ENCODE measurements around the gene ABCF2. TPM values are rescaled to one million over a fixed set of nuclear protein-coding genes. Genes with fewer than 3 reads are reported as not detected.

ABCF2 gene
- polyA plus RNA-seq, 1 of the 3 experiments (the other 2 are of a cell fraction) = 75.4 TPM

- H3K27ac ChIP-seq (ENCODE audit: low read depth in 2 of 2, low read length in 1 of 2) = no peak overlapping the region
- POLR2A ChIA-PET = interaction anchor here (1.6 kb wide), 1 partner anchor 14 kb away, joined by 7 read pairs; no protein-coding TSS in a partner anchor
Observed at GRCh38 chr7:151260471-151260870, 33.5 kb upstream of the ABCF2 start.

GRCh38 chr7:151257990-151258389 lies 31.0 kb upstream of the ABCF2 start:
- POLR2A ChIA-PET = no interaction called here
- Histone ChIP-seq H3K4me2 (no peak overlapping the region), H3K27ac (ENCODE audit: low read depth in 2 of 2, low read length in 1 of 2) (no peak overlapping the region), H3K4me1 (ENCODE audit: control insufficient read depth in 1 of 2, insufficient read depth in 2 of 2, low read depth in 1 of 2, low read length in 1 of 2) (peaks cover 0 to 17% of the 10 kb centered on the region in 2 experiments; a peak in 1 of 4 replicates), H3K36me3 (replicated peaks in 1 of 2; ENCODE audit: control insufficient read depth in 1 of 2, insufficient read depth in 2 of 2, low read length in 1 of 2) (no peaks in the 10 kb centered on the region), H3K9ac (no peak overlapping the region), H3K9me3 (no peaks in the 10 kb centered on the region), H3K27me3 (ENCODE audit: insufficient read depth) (no peaks in the 10 kb centered on the region), H3K79me2 (ENCODE audit: insufficient read depth) (no peaks in the 10 kb centered on the region), H3F3A (replicated peaks; ENCODE audit: insufficient read depth) (no peaks in the 10 kb centered on the region), H3K4me3 (ENCODE audit: low read depth in 2 of 2, low read length in 1 of 2) (no peak overlapping the region), H2AFZ (ENCODE audit: low read depth) (no peak overlapping the region), H4K20me1 (ENCODE audit: insufficient read depth) (no peaks in the 10 kb centered on the region), H3K9me2 (no peaks in the 10 kb centered on the region)
- DNase-seq = no peak
- 93% methylated on average over 7 of the region's 7 CpGs for WGBS (ENCODE audit: low lambda C conversion rate)
- CTCF ChIA-PET = interaction anchor here (1.3 to 4.5 kb wide), 3 partner anchors 12 to 51 kb away, joined by 4 to 21 read pairs (median 4); no protein-coding TSS in a partner anchor
- no peak for TF ChIP-seq JUND (IDR thresholded peaks at IDR 0.05)
- no peak for TF ChIP-seq CTCF (IDR thresholded peaks at IDR 0.05)
- TF ChIP-seq ELF1 (IDR thresholded peaks at IDR 0.05) = no peak
- TF ChIP-seq FOXM1 (IDR thresholded peaks at IDR 0.05; ENCODE audit: low read depth) = no peak
- no peak for TF ChIP-seq RXRA (IDR thresholded peaks at IDR 0.05; ENCODE audit: borderline replicate concordance, low read depth)
- no peak for TF ChIP-seq MAX (IDR thresholded peaks at IDR 0.05; ENCODE audit: low read depth)
- no peak for TF ChIP-seq RFX5 (IDR thresholded peaks at IDR 0.05; ENCODE audit: low read length)
- no peak for TF ChIP-seq GATA2 (CRISPR knock-in tag; IDR thresholded peaks at IDR 0.05)
- TF ChIP-seq EP300 (IDR thresholded peaks at IDR 0.05; ENCODE audit: borderline replicate concordance in 1 of 2, low read depth in 1 of 2, low read length in 1 of 2) = no peak
- TF ChIP-seq SMC3 (IDR thresholded peaks at IDR 0.05; ENCODE audit: low read depth, low read length) = no peak
- no peak for TF ChIP-seq RAD21 (IDR thresholded peaks at IDR 0.05; ENCODE audit: low read length)
- TF ChIP-seq GABPA (IDR thresholded peaks at IDR 0.05; ENCODE audit: low read depth) = no peak

More at GRCh38 chr7:151260471-151260870, 33.5 kb upstream of the ABCF2 start:
- H3K79me2 ChIP-seq (ENCODE audit: insufficient read depth) = no peaks in the 10 kb centered on the region
- no peaks in the 10 kb centered on the region for H4K20me1 ChIP-seq (ENCODE audit: insufficient read depth)
- H3K27me3 ChIP-seq (ENCODE audit: insufficient read depth) = no peaks in the 10 kb centered on the region
- CTCF ChIA-PET = interaction anchor here (0.7 to 3.7 kb wide), 6 partner anchors 13 to 43 kb away, joined by 3 to 16 read pairs (median 6); no protein-coding TSS in a partner anchor
- H3K9me3 ChIP-seq = no peaks in the 10 kb centered on the region
- no peak overlapping the region for H3K4me3 ChIP-seq (ENCODE audit: low read depth in 2 of 2, low read length in 1 of 2)
- H3K36me3 ChIP-seq (replicated peaks in 1 of 2; ENCODE audit: control insufficient read depth in 1 of 2, insufficient read depth in 2 of 2, low read length in 1 of 2) = no peaks in the 10 kb centered on the region
- no peak for DNase-seq
- no peaks in the 10 kb centered on the region for H3K9me2 ChIP-seq
- H3F3A ChIP-seq (replicated peaks; ENCODE audit: insufficient read depth) = no peaks in the 10 kb centered on the region
- H2AFZ ChIP-seq (ENCODE audit: low read depth) = no peak overlapping the region
- H3K9ac ChIP-seq = no peak overlapping the region
- WGBS (ENCODE audit: low lambda C conversion rate) = 88% methylated on average over 11 of the region's 11 CpGs
- H3K4me1 ChIP-seq (ENCODE audit: control insufficient read depth in 1 of 2, insufficient read depth in 2 of 2, low read depth in 1 of 2, low read length in 1 of 2) = peaks cover 0 to 14% of the 10 kb centered on the region in 2 experiments; a peak in 1 of 4 replicates
- TF ChIP-seq MXI1 (IDR thresholded peaks at IDR 0.05; ENCODE audit: low read depth, low read length) = no peak
- TF ChIP-seq FOXM1 (IDR thresholded peaks at IDR 0.05; ENCODE audit: low read depth) = no peak
- TF ChIP-seq EZH2phosphoT487 (IDR thresholded peaks at IDR 0.05; ENCODE audit: borderline replicate concordance, low read depth) = no peak
- no peak for TF ChIP-seq ZBTB33 (IDR thresholded peaks at IDR 0.05; ENCODE audit: borderline replicate concordance, low read depth)
- TF ChIP-seq MEF2A (IDR thresholded peaks at IDR 0.05; ENCODE audit: borderline replicate concordance, low read depth) = no peak
- TF ChIP-seq RCOR1 (IDR thresholded peaks at IDR 0.05; ENCODE audit: low read length) = no peak
- no peak for TF ChIP-seq RXRA (IDR thresholded peaks at IDR 0.05; ENCODE audit: borderline replicate concordance, low read depth)
- no peak for TF ChIP-seq JUND (IDR thresholded peaks at IDR 0.05)
- TF ChIP-seq TEAD4 (IDR thresholded peaks at IDR 0.05; ENCODE audit: borderline replicate concordance, insufficient read depth) = no peak
- TF ChIP-seq GABPA (IDR thresholded peaks at IDR 0.05; ENCODE audit: low read depth) = no peak
- TF ChIP-seq NRF1 (IDR thresholded peaks at IDR 0.05; ENCODE audit: low read depth, low read length) = no peak
- TF ChIP-seq TAF1 (IDR thresholded peaks at IDR 0.05; ENCODE audit: borderline replicate concordance, low read depth, low read length) = no peak
- no peak overlapping the region for H3K4me2 ChIP-seq

Measured in SK-N-SH (cell line).